Activated naive CD4-positive, alpha-beta T cell treated with anti-CD3 and anti-CD28 coated beads for 36 hours (primary cell): Measurements from ENCODE around the gene USP36. TPM values are rescaled to one million over a fixed set of nuclear protein-coding genes. Genes with fewer than 3 reads are reported as not detected.

Source experiments
- CTCF ChIA-PET: fragments of 350-600 bp; sonication (Branson Sonifier 250); formaldehyde crosslinking; loops from one replicate; lab custom pipeline; 2021; ENCODE audit warnings: antibody characterized with exemption; lab: Charles Lee
- DNase-seq: peaks from one replicate; pipeline ENCODE4 v3.0.0-alpha.2; 2020
- H3K27ac Mint-ChIP-seq: one replicate; pipeline ENCODE4 v1.8.0; 2021; ENCODE audit warnings: mild to moderate bottlenecking, mixed read lengths
- H3K27me3 Mint-ChIP-seq: one replicate; pipeline ENCODE4 v1.8.0; 2021; ENCODE audit warnings: low read depth, mixed read lengths
- H3K36me3 Mint-ChIP-seq: one replicate; pipeline ENCODE4 v1.8.0; 2021; ENCODE audit warnings: low read depth, mixed read lengths
- H3K4me1 Mint-ChIP-seq: one replicate; pipeline ENCODE4 v1.8.0; 2021; ENCODE audit warnings: low read depth, mixed read lengths
- H3K4me3 Mint-ChIP-seq: one replicate; pipeline ENCODE4 v1.8.0; 2021; ENCODE audit warnings: mild to moderate bottlenecking, moderate library complexity, mixed read lengths
- H3K9me3 Mint-ChIP-seq: one replicate; pipeline ENCODE4 v1.8.0; 2021; ENCODE audit warnings: mixed read lengths
- intact Hi-C: fragments of 100-400 bp; cut with micrococcal nuclease; formaldehyde crosslinking; loops from one replicate; pipeline ENCODE4 v1.15.1; 2023
- total RNA-seq, 2 experiments: library from RNA; stranded (reverse); gene quantifications; one replicate each; pipeline ENCODE4 v1.2.3, GENCODE V29; 2021

Gene USP36
- total RNA-seq, 2 experiments from 2014 or later, result 65.3 to 68.7 TPM

DNA sequence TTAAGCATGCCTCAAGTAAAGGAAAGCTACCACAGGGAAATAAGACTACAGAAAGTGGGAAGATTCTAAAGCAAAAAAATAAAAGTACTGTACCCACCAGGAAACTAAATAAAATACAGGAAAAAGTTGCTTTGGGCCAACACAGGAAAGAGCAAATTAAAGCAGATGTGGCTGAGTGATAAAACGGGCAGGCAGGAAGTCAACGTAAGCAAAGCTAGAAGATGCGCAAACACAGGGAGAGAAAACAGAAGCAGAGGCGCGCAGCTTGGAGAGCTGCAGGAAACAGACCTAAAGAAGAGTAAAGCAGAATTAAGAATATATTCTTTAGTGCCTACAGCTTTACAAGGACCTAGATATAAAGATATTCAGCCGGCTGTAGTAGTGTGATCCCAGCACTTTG lies 21.7 kb downstream of the USP36 start:
- H3K27ac Mint-ChIP-seq, result peak overlapping the region; percentile 85
- DNase-seq, result peak; percentile 66
- peak overlapping the region; percentile 45 for H3K4me3 Mint-ChIP-seq
- H3K4me1 Mint-ChIP-seq, result peaks cover 53% of the 10 kb centered on the region
- H3K9me3 Mint-ChIP-seq, result no peaks in the 10 kb centered on the region
- intact Hi-C loops, result loop anchor here (1.0 kb wide), 1 partner anchor 22 kb away; no protein-coding TSS in a partner anchor
- H3K27me3 Mint-ChIP-seq, result no peaks in the 10 kb centered on the region
- peaks cover 68% of the 10 kb centered on the region for H3K36me3 Mint-ChIP-seq
- CTCF ChIA-PET, result interaction anchor here (0.7 to 2.0 kb wide), 5 partner anchors 20 to 112 kb away, joined by 3 to 5 read pairs (median 4); partner anchors contain the start of gene USP36

DNA sequence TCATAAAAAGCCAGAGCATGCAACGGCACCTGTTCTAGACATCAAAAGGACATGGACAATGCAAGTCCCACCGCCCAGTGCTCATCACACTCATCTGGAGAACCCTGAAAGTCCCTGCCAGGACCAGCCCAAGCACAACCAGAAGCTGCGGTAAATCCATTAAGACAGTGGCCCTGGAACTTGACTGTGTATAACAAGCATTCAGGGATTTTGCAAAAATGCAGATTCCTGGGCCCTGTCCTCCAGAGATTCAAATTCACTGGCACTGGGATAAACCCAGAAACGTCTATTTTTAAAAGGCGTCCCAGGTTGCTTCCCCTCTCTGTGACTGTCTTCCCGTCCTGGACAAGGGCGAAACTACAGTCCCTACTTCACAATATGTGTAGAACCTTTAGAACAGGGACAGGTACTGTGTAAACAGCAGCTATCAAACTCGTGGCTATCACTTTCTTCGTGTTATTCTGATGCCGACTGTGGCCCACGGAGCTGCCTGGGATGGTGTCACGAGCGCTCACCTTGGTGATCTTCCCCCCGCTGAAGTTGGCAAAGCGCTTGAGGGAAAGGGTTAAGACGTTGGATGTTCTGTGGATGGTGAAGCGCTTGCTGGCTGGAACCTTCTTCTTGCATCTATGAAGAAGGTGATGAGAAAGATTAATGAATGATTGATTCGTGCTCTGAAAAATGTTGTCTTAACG lies 22.3 kb downstream of the USP36 start:
- Mint-ChIP-seq H3K4me1 (peaks cover 50% of the 10 kb centered on the region), H3K27ac (peak overlapping the region; percentile 86), H3K27me3 (no peaks in the 10 kb centered on the region), H3K4me3 (peak overlapping the region; percentile 45), H3K36me3 (peaks cover 68% of the 10 kb centered on the region), H3K9me3 (no peaks in the 10 kb centered on the region)
- intact Hi-C loops, result no loop called here
- DNase-seq, result no peak
- CTCF ChIA-PET, result interaction anchor here (1.1 to 2.0 kb wide), 3 partner anchors 23 to 111 kb away, joined by 3 to 5 read pairs (median 4); partner anchors contain the start of gene USP36

DNA sequence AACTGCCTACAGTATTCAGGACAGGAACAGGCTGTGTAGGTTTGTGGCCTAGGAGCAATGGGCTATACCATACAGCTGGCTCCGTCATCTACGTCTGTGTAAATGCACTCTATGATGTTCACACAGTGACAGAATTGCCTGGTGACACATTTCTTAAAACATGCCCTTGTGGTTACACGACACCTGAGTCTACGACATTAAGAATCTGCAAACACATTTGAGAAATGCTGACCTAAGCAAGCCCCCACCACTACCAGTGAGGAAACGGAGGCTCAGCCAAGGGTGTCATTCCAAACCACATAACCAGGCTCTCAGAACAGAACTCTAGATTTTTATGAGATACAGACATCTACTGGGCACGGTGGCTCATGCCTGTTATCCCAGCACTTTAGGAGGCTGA lies 23.5 kb downstream of the USP36 start:
- intact Hi-C loops, result loop anchor here (1.0 to 2.0 kb wide), 2 partner anchors 38 to 69 kb away; no protein-coding TSS in a partner anchor
- CTCF ChIA-PET, result no interaction called here
- DNase-seq, result peak; percentile 82
- Mint-ChIP-seq H3K27me3 (no peaks in the 10 kb centered on the region), H3K36me3 (peaks cover 66% of the 10 kb centered on the region), H3K27ac (peak overlapping the region; percentile 86), H3K9me3 (no peaks in the 10 kb centered on the region), H3K4me1 (peaks cover 47% of the 10 kb centered on the region), H3K4me3 (no peak overlapping the region)

DNA sequence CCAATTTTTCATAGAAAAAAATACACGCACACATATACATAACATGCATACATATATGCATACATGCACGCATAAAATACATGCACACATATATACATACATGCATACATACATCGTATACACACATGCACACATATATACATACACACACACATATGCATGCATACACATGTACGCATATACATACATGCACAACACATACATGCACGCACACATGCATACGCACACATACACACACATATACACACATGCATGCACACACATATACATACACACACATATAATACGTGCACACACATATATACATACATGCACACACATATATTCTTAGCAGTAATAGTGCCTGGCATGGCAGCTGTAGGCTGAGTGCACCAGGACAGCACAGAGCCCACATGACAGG lies 24.9 kb downstream of the USP36 start:
- H3K36me3 Mint-ChIP-seq, result peaks cover 67% of the 10 kb centered on the region
- no peaks in the 10 kb centered on the region for H3K27me3 Mint-ChIP-seq
- H3K9me3 Mint-ChIP-seq, result no peaks in the 10 kb centered on the region
- peaks cover 39% of the 10 kb centered on the region for H3K4me1 Mint-ChIP-seq
- H3K27ac Mint-ChIP-seq, result no peak overlapping the region
- no peak for DNase-seq
- intact Hi-C loops, result loop anchor here (2.0 kb wide), 1 partner anchor 37 kb away; no protein-coding TSS in a partner anchor
- no peak overlapping the region for H3K4me3 Mint-ChIP-seq
- CTCF ChIA-PET, result no interaction called here

DNA sequence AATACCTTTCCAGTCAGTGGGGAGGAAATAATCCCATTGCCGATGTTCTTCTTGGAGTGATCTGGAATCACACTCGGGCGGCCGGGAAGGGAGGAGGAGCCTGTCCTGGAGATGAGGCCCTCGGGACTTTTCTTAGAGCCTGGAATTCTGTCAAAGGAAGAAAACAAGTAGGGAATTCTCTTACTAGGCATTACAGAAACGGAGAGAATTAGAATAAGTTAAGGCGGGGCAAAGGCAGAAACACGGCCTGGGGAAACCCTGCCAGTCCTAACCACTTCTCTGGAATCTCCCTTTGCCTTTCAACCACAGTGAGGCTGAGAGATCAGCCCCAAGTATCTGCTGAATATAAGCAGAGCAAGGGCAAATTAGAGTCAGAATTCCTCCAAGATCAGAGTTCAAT lies 27.8 kb downstream of the USP36 start:
- no peaks in the 10 kb centered on the region for H3K9me3 Mint-ChIP-seq
- intact Hi-C loops, result no loop called here
- no peak overlapping the region for H3K4me3 Mint-ChIP-seq
- DNase-seq, result no peak
- CTCF ChIA-PET, result no interaction called here
- peak overlapping the region; percentile 46 for H3K27ac Mint-ChIP-seq
- H3K4me1 Mint-ChIP-seq, result peaks cover 24% of the 10 kb centered on the region
- H3K27me3 Mint-ChIP-seq, result no peaks in the 10 kb centered on the region
- peaks cover 63% of the 10 kb centered on the region for H3K36me3 Mint-ChIP-seq

DNA sequence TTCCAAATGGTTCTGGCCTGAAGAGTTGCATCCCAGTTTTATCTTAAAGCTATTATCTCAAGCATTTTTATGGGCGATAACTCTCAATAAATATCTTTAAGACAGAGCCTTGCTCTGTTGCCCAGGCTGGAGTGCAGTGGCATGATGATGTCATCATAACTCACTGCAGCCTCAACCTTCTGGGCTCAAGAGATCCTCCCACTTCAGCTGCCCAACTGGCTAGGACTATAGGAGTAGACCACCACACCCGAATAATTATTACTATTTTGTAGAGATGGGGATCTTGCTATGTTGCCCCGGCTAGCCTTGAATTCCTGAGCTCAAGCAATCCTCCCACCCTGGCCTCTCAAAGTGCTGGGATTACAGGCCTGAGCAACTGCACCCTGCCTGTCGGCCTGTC lies 32.5 kb downstream of the USP36 start:
- no peak for DNase-seq
- no peaks in the 10 kb centered on the region for H3K9me3 Mint-ChIP-seq
- H3K4me3 Mint-ChIP-seq, result no peak overlapping the region
- H3K27me3 Mint-ChIP-seq, result no peaks in the 10 kb centered on the region
- peaks cover 43% of the 10 kb centered on the region for H3K4me1 Mint-ChIP-seq
- peaks cover 65% of the 10 kb centered on the region for H3K36me3 Mint-ChIP-seq
- CTCF ChIA-PET, result interaction anchor here (0.8 to 0.9 kb wide), 2 partner anchors 80 to 311 kb away, joined by 3 to 4 read pairs; no protein-coding TSS in a partner anchor
- intact Hi-C loops, result no loop called here
- H3K27ac Mint-ChIP-seq, result no peak overlapping the region

DNA sequence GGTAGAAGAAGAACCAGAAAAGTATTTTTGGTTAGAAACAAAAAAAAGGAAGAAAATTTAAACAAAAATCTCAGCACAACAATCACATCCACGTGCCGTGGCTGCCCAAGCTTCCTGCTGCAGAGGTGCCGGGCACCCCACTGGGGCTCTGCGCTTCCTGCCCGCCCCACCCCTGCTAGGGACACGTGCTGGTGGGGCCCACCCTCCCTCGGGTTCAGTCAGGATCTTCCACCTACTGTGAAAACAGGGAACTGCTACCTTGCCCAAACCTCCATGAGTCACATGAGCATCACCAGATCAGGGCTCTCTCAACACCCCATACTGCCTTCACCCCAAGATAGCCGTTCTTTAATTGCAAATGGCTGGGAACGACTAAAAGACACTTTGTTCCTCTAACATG lies 34.2 kb downstream of the USP36 start:
- H3K27ac Mint-ChIP-seq, result peak overlapping the region; percentile 51
- no peaks in the 10 kb centered on the region for H3K9me3 Mint-ChIP-seq
- intact Hi-C loops, result no loop called here
- CTCF ChIA-PET, result no interaction called here
- H3K4me3 Mint-ChIP-seq, result no peak overlapping the region
- DNase-seq, result peak; percentile 58
- H3K36me3 Mint-ChIP-seq, result peaks cover 61% of the 10 kb centered on the region
- peaks cover 41% of the 10 kb centered on the region for H3K4me1 Mint-ChIP-seq
- H3K27me3 Mint-ChIP-seq, result no peaks in the 10 kb centered on the region

DNA sequence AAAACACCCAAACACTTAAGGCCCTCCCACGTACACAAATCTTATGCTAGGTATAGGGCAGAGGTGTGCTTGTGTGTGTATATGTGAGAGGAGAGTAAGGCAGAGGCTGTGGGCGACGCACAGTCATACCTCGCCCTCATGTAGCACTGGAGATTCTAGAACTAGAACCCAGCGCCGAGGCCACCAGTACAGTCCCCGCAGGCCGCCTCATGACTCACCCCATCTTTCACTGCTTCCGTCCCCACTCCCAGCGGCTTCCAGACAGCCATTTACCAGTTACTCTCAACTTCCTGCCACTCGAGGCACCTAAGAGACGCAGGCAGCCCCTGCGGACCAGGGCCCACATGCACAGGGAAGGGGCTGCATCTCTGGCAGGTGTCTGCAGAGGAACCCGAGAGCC lies 35.3 kb downstream of the USP36 start:
- intact Hi-C loops, result no loop called here
- Mint-ChIP-seq H3K36me3 (peaks cover 65% of the 10 kb centered on the region), H3K4me1 (peaks cover 47% of the 10 kb centered on the region), H3K27ac (peak overlapping the region; percentile 76), H3K4me3 (no peak overlapping the region), H3K9me3 (no peaks in the 10 kb centered on the region), H3K27me3 (no peaks in the 10 kb centered on the region)
- peak; percentile 64 for DNase-seq
- CTCF ChIA-PET, result no interaction called here

DNA sequence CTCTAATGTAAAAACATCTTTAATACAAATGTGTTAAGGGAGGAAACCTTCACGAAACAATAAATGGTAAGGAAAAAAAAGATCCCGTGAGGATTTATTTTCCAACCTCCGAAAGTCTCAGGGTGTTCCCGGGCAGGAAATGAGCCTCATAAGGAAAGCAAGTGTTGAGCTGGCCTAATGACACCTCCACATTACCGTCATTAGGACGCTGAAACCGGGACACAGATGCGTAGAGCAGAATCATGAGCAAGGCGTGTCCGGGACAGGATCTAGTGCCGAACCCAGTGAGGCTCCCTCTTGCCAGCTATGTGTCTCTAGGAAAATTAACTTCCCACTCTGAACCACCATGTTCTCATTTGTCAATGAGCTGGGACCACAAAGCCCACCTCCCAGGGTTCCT lies 35.8 kb downstream of the USP36 start:
- Mint-ChIP-seq H3K27ac (peak overlapping the region; percentile 76), H3K9me3 (no peaks in the 10 kb centered on the region), H3K27me3 (no peaks in the 10 kb centered on the region), H3K4me3 (no peak overlapping the region), H3K36me3 (peaks cover 66% of the 10 kb centered on the region), H3K4me1 (peaks cover 52% of the 10 kb centered on the region)
- intact Hi-C loops, result no loop called here
- CTCF ChIA-PET, result interaction anchor here (0.9 kb wide), 1 partner anchor 98 kb away, joined by 3 read pairs; no protein-coding TSS in a partner anchor
- peak; percentile 33 for DNase-seq

DNA sequence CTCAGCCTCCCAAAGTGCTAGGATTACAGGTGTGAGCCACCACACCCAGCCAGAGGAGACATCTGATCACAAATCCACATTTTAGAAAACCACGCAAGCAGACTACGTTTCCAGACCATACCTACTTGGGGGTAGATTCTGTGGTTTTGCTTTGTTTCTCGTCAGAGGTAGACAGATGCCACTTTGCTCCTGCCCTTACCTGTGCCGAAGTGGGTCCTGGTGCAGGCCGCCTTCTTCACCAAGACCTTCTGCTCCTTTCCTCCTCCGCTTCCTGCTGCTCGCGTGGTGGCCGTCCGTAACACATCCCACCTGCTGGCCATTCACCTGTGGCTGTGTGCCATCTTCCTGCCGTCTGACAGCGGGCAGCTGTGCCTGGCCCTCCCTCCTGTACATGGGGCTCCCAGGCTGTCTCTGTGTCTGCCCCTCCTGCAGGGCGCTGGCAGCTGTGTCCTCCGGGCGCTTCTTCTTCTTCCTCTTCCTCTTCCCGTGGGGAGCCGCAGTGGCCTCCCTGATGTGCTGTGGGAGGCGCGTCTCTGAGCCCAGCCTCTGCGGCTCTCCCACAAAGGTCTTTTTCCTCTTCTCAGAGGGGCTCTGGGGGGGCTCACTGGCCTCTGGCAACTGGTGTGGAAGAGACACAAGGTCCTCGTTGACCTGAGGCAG lies 37.3 kb downstream of the USP36 start:
- Mint-ChIP-seq H3K4me3 (no peak overlapping the region), H3K27ac (peak overlapping the region; percentile 66), H3K36me3 (peaks cover 70% of the 10 kb centered on the region)

DNA sequence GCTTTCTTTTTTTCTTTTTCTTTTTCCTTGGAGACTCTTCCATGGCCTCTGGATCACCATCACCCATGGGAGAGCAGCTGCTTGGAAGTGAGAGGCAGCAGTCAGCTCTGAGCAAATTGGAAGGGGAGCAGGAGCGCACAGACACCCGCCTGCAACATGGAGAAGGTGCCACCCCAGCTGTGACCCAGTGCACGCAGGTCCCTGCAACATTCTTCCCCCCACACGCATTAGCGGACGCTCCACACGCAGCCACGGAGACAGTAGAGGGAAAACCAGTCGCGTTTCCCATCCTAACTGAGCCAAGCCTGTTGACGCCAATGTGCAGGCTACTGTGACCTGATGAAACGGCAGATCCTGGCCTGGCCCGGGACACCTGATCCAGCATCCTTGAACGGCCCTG lies 38.2 kb downstream of the USP36 start:
- CTCF ChIA-PET, result interaction anchor here (0.5 to 1.1 kb wide), 2 partner anchors 13 to 25 kb away, joined by 3 to 7 read pairs; no protein-coding TSS in a partner anchor
- no peaks in the 10 kb centered on the region for H3K9me3 Mint-ChIP-seq
- no peak overlapping the region for H3K4me3 Mint-ChIP-seq
- H3K27ac Mint-ChIP-seq, result peak overlapping the region; percentile 59
- peaks cover 69% of the 10 kb centered on the region for H3K36me3 Mint-ChIP-seq
- DNase-seq, result no peak
- no peaks in the 10 kb centered on the region for H3K27me3 Mint-ChIP-seq
- intact Hi-C loops, result no loop called here
- peaks cover 56% of the 10 kb centered on the region for H3K4me1 Mint-ChIP-seq

More for the DNA sequence above, 37.3 kb downstream of the USP36 start:
- Mint-ChIP-seq H3K27me3 (no peaks in the 10 kb centered on the region), H3K4me1 (peaks cover 58% of the 10 kb centered on the region), H3K9me3 (no peaks in the 10 kb centered on the region)
- DNase-seq, result no peak
- CTCF ChIA-PET, result no interaction called here
- intact Hi-C loops, result no loop called here

DNA sequence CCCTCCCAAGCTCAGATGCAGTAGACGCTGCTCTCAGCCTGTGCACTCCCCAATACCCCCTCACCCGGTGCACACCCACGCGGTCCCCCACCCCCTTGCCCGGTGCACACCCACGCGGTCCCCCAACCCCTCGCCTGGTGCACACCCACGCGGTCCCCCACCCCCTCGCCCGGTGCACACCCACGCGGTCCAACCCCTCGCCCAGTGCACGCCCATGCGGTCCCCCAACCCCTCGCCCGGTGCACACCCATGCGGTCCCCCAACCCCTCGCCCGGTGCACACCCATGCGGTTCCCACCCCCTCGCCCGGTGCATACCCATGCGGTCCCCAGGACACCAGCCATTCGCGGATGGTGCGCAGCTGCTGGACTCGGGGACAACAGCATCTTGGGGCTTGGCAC lies 38.6 kb downstream of the USP36 start:
- Mint-ChIP-seq H3K27me3 (no peaks in the 10 kb centered on the region), H3K27ac (peak overlapping the region; percentile 78), H3K4me3 (no peak overlapping the region), H3K4me1 (peaks cover 53% of the 10 kb centered on the region), H3K36me3 (peaks cover 66% of the 10 kb centered on the region), H3K9me3 (no peaks in the 10 kb centered on the region)
- CTCF ChIA-PET, result interaction anchor here (1.1 kb wide), 1 partner anchor 26 kb away, joined by 3 read pairs; no protein-coding TSS in a partner anchor
- intact Hi-C loops, result no loop called here
- DNase-seq, result no peak
